ENCODE measurements around the gene WDR31.

GRCh38 chr9:113289091-113289490 lies 51.0 kb downstream of the WDR31 start:
- TF ChIP-seq EGR1 (IDR thresholded peaks at IDR 0.05) (no peak), ZBTB7A (IDR thresholded peaks at IDR 0.05; ENCODE audit: low read depth) (no peak), FOXM1 (IDR thresholded peaks at IDR 0.05; ENCODE audit: borderline replicate concordance, low read depth) (no peak), NFIC (IDR thresholded peaks at IDR 0.05) (no peak), YY1 (IDR thresholded peaks at IDR 0.05; ENCODE audit: low read depth) (no peak), EP300 (IDR thresholded peaks at IDR 0.05; ENCODE audit: borderline replicate concordance) (no peak), RAD21 (IDR thresholded peaks at IDR 0.05; ENCODE audit: low read depth) (no peak), CEBPB (IDR thresholded peaks at IDR 0.05) (no peak), TAF1 (IDR thresholded peaks at IDR 0.05; ENCODE audit: low read depth) (no peak), TEAD4 (IDR thresholded peaks at IDR 0.05) (no peak), TCF12 (IDR thresholded peaks at IDR 0.05; ENCODE audit: low read depth) (no peak)
- TF ChIP-seq, protein P1, sequence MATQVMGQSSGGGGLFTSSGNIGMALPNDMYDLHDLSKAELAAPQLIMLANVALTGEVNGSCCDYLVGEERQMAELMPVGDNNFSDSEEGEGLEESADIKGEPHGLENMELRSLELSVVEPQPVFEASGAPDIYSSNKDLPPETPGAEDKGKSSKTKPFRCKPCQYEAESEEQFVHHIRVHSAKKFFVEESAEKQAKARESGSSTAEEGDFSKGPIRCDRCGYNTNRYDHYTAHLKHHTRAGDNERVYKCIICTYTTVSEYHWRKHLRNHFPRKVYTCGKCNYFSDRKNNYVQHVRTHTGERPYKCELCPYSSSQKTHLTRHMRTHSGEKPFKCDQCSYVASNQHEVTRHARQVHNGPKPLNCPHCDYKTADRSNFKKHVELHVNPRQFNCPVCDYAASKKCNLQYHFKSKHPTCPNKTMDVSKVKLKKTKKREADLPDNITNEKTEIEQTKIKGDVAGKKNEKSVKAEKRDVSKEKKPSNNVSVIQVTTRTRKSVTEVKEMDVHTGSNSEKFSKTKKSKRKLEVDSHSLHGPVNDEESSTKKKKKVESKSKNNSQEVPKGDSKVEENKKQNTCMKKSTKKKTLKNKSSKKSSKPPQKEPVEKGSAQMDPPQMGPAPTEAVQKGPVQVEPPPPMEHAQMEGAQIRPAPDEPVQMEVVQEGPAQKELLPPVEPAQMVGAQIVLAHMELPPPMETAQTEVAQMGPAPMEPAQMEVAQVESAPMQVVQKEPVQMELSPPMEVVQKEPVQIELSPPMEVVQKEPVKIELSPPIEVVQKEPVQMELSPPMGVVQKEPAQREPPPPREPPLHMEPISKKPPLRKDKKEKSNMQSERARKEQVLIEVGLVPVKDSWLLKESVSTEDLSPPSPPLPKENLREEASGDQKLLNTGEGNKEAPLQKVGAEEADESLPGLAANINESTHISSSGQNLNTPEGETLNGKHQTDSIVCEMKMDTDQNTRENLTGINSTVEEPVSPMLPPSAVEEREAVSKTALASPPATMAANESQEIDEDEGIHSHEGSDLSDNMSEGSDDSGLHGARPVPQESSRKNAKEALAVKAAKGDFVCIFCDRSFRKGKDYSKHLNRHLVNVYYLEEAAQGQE (IDR thresholded peaks at IDR 0.05; ENCODE audit: low read depth) = no peak
- TF ChIP-seq, protein P2, sequence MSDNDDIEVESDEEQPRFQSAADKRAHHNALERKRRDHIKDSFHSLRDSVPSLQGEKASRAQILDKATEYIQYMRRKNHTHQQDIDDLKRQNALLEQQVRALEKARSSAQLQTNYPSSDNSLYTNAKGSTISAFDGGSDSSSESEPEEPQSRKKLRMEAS (IDR thresholded peaks at IDR 0.05) = no peak
- TF ChIP-seq, protein P3, sequence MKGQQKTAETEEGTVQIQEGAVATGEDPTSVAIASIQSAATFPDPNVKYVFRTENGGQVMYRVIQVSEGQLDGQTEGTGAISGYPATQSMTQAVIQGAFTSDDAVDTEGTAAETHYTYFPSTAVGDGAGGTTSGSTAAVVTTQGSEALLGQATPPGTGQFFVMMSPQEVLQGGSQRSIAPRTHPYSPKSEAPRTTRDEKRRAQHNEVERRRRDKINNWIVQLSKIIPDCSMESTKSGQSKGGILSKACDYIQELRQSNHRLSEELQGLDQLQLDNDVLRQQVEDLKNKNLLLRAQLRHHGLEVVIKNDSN (IDR thresholded peaks at IDR 0.05) = no peak
